Raji (cell line): Measurements from ENCODE around the gene AIF1L.

Experiments used
- POLR2A ChIP-seq: IDR thresholded peaks from 2 replicates; pipeline ENCODE4 v1.6.1; 2011; ENCODE audit warnings: low read depth, low read length, control low read depth; ENCODE audit not compliant: insufficient read depth

Gene AIF1L

DNA sequence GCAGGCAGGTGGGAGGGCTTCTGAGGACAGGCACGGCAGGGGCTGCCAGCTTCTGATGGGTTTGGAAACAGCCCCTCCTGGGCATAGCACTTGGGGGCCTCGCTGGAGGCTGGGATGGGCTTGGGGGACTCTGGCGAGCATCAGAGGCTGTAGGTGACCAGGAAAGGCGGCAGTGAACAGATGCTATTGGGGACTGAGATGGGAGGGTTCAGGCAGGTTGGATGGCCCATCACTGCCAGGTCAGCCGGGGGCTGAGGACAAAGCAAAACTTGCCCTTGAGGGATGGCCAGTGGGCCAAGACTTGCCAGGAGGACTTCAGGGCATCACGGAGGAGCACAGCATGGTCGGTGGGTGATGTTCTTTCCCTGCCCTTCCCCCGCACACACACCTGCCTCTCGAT lies 6.7 kb downstream of the AIF1L start:
- TF ChIP-seq POLR2A: no peak

DNA sequence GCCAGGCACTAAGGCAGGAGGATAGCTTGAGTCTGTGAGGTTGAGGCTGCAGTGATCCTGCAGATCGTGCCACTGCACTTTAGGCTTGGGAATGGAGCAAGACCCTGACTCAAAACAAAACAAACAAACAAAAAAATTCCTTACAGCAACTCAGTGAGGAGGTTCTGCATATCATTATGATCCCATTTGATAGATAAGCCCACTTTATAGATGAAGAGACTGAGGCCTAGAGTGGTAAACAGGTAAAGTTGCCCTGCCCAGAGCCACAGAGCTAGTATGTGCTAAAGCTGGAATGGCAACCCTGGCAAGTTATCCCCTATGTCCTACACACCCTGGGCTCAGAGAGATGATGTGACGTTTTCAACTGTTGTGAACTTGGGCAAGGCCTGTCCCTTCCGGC lies 7.2 kb downstream of the AIF1L start:
- TF ChIP-seq POLR2A: no peak

DNA sequence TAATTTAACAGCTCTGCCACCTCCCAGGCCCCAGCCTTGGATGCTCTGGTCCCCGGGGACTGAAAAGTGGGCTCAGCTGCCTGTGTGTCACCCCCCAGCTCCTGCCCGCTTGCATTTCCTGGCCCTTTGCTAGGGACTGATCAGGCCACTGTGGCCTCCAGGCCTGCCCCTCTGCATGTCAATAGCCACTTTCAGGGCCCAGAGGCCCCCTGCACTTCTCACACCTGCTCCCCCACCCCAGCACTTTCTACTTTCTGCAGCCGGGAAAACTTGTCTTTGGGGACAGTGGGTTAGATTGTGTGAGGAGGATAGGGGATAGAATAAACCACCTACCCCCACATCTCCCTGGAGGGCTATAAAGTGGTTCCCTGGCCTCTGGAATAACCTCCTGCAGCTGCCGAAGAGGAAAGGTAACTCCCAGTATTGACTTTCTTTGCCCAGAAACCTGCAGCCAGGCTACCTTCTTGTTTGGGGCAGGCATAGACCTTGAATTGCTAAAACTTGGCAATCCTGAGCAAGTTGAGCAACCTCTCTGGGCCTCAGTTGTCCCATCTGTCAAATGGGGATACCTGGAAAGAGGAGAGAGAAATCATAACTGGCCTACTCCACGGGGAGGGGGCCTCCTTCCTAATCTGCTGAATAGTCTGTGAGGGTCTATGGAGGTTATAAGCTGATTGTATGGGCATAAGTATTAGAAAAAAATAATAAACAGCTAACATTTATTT lies 7.8 kb downstream of the AIF1L start:
- TF ChIP-seq POLR2A: no peak

DNA sequence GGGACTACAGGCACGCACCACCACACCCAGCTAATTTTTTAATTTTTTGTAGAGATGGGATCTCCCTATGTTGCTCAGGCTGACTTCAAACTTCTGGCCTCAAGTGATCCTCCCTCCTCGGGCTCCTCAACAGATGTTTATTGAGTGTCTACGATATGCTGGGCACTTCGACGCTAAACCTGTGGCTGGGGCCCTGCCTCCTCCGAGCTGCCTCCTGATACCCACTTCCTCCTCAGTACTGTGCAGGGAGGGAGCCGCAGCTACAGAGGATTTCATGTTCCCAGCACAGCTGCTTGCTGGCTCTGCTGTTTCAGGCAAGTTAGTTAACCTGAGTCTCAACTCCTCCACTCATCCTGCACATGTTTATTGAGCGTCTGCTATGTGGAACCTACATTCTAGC lies 9.6 kb downstream of the AIF1L start:
- TF ChIP-seq POLR2A: no peak

DNA sequence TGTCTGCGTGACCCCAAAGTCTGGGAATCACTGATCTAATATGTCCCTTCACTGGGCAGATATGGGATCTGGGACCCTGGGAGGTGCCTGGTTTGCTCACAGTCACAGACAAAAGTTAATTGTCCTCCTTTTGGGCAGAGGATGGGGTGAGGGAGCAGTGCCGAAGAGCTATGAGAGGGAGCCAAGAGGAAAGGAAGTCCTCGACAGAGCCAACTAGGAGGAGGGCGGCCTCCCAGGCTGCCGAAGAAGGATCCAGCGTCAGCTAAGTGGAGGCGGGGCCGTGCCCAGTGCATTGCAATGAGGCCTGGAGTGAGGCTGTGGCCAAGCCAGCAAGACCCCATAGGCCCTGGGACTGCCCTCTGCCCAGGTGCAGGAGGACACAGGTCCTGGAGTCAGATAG lies 11.4 kb downstream of the AIF1L start:
- no peak for TF ChIP-seq POLR2A

DNA sequence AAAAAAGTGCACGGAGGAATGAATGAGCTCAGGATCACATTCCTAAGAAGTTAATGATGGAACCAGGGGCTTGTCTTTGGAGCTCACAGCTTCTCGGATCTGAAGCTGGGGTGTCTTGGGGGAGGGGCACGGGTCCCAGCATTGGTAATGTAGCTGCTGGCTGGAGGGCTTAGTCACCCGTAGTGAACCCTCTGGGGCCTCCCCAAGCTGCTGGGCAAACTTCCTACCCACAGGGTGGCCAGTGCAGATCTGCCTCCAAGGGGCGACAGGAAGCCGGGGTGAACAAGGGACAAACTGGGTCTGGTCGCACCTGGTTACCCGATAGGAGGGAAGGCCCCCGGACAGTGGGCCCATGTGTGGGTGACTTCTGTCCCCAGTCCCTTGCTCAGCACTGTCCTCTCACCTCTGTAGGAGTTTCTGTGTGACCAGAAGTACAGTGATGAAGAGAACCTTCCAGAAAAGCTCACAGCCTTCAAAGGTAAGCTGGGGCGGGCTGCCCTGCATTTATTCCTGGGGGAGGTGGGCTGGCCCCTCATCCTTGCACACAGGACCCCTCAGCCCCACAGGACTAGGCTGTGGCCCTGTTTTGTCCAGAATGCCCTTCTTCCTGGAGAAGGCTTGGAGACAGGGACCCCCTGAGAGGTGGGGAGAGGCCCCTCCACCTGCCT lies 15.0 kb downstream of the AIF1L start:
- no peak for TF ChIP-seq POLR2A

DNA sequence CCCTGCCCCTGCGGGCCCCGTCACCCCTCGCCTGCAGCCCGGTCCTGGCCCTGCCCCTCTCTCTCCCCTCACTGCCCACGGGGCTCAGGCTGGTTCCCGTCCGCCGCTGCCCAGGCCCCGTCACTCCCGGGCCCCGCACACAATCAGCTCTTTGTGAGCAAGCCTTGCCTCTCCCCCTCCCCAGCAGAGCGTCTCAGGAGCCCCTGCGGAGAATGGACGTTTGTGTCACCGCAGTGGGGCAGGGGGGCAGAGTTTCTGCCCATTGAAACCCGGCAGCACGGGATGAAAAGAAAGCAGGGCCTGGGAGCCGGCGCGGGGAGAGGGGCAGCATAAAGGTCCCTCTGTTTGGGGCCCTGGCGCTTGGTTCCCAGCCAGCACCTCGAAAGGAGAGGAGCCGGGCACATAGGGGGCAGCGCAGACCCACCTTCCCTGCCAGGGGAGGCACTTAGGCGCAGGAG lies 15.6 kb downstream of the AIF1L start:
- no peak for TF ChIP-seq POLR2A

DNA sequence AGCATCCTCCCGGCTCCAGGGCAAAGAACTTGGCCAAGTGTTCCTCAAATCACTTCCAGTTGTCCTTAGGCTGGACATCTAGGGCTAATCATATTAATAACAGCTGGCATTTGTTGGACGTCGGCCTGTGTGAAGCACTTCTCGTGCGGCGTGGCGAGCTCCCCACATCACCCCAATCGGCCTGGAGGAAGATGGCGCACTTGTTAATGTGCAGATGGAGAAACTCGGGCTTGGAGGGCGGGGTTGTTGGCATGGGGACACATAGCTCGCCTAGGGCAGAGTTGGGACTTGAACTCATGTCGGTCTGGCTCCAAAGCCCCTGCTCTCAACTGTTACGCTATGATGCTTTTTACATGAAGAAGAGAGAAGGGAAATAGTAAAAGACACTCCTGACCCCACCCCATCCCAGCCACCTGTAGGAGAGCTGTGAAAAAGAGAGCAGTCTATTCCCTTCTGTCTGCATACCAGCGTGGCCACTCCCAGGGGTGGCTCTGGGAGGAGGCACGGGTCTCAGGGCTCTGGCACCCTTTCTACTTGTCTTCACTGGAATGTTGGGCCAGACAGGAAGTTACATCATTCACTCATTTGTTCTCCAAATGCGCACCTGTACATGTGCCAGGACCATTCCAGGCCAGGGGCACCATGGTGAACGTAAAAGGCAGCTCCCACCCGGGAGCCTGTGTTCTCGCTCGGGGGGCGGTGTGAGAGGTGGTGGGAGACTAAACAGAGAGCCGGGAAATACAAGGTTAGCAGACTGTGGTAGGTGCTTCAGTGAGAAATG lies 16.2 kb downstream of the AIF1L start:
- no peak for TF ChIP-seq POLR2A

DNA sequence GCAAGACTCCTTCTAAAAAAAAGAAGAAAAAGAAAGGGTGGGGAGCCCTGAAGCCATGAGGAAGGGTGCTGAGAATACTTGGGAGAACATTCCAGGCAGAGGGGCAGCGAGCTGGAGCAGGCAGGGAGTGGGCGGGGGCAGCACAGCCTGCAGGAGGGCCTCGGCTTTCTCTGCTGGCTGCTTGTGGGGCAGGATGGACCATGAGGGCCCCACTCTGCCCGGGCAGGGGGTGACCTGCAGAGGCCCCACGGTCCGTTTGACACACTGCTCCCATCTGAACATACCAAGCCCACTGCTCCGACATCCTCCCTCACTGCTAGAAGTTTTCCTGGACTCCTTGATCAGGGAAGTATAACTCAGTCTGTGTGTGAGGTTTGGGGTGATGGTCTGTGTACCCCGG lies 17.3 kb downstream of the AIF1L start:
- TF ChIP-seq POLR2A: no peak

DNA sequence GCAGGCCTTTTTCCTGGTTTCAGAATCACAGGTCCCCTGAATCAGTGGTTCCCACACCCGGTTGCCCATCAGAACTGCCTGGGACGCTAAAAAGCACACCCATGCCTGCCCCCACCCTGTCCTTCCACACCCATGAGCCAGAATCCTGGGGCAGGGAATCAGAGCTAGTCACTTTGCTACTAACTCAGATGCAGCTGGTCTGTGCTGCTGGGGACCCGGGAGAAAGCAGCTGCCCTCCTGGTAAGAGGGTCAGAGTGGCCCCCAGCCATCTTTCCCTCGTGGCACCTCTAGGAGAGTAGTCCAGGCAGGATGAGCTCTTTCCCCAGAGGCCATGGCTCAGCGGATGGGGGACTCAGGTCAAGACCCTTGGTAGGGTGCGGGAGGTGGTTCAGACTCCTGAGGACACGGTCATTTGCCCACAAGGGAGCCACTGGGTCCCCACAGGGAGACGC lies 17.8 kb downstream of the AIF1L start:
- no peak for TF ChIP-seq POLR2A

DNA sequence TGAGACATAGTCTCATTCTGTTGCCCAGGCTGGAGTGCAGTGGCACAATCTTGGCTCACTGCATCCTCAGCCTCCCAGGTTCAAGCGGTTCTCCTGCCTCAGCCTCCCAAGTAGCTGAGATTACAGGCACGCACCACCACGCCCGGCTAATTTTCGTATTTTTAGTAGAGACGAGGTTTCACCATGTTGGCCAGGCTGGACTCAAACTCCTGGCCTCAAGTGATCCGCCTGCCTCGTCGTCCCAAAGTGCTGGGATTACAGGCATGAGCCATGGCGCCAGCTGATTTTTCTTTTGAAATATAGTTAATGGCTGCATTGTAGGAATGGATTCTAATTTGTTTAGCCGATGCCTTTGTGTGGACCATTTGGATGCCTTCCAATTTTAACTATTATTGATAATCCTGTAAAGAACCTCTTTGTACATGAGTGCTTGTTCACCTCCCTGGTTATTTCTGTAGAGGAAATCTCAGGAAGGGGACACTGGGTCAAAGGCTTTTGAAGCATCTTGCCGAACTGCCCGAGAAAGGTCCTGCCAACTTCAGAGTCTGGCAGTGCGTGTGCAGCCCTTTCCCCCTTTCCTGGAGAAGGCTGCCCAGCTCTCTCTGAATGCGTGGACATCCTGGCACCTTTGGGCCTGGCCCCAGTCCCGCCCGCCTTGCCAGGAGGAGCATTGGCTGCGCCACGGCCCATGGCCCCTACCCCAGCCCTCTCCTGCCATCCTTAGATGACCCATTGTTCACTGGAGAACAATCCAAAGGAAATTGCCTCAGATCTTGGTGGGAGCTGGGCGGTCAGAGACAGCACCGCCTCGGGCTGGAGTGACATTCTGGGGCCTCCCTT lies 20.2 kb downstream of the AIF1L start:
- no peak for TF ChIP-seq POLR2A

DNA sequence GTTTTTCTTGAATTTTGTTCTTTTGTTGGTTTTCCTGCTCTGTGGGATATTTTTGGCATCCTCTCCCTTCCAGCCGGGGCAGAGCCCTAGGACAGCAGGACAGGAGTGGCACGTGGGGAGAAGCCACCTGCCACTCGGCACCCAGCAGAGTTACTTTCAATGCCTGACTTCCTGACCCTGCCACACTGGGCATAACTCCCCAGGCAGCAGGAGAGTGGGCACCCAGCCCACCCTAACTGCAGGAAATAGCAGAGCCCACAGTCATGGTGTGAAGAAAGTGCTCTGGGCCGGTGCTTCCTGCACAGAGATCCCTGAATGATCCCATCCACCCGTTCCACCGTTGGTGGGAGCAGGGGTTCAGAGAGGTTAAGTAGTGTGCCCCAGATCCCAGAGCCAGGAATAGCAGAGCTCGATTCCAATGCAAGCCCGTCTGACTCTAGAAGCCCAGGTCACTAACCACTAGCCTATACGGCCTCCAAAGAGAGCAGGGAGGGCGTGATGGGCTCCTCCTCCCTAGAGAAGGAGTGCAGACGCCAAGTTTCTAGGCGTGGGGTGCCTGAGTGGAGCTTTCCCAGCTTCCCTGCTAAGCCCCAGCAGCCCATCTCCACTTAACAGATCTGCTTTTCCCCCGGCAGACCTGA lies 20.9 kb downstream of the AIF1L start:
- TF ChIP-seq POLR2A: no peak

DNA sequence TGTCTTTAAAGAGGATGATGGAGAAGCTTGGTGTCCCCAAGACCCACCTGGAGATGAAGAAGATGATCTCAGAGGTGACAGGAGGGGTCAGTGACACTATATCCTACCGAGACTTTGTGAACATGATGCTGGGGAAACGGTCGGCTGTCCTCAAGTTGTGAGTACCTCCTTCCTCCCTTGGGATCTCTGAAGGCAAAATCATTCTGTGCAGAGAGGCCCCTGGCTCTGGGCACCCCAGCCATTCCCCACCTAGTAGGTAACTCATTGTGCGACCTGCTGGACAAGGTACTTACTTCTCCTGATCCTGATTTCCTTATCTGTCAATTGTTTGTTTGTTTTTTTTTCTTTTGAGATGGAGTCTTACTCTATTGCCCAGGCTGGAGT lies 21.4 kb downstream of the AIF1L start:
- no peak for TF ChIP-seq POLR2A

DNA sequence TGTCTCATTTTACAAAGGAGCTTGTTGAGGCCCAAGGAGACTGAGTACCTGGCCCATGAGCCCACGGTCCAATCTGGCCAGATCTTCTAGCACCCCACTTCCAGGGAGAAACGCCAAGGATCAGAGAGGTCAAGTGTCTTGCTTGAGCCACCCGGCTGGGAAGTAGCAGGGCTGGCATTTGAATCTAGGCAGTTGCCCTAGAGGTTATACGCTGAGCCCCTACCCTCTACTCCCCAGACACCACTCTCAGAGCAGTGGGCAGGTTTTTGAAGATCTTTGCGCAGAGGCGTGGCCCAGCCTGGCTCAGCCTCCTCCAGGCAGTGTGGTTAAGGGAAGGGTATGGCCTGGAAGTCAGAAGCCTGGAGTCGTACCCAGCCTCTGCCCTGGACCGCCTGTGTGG lies 23.3 kb downstream of the AIF1L start:
- no peak for TF ChIP-seq POLR2A
